Activated naive CD4-positive, alpha-beta T cell (primary cell): ENCODE measurements around the gene TSPAN4.

Experiments
- DNase-seq, 4 experiments: peaks; one replicate each; lab custom pipeline; 2025; lab: John Stamatoyannopoulos, UW

TSPAN4 gene

DNA sequence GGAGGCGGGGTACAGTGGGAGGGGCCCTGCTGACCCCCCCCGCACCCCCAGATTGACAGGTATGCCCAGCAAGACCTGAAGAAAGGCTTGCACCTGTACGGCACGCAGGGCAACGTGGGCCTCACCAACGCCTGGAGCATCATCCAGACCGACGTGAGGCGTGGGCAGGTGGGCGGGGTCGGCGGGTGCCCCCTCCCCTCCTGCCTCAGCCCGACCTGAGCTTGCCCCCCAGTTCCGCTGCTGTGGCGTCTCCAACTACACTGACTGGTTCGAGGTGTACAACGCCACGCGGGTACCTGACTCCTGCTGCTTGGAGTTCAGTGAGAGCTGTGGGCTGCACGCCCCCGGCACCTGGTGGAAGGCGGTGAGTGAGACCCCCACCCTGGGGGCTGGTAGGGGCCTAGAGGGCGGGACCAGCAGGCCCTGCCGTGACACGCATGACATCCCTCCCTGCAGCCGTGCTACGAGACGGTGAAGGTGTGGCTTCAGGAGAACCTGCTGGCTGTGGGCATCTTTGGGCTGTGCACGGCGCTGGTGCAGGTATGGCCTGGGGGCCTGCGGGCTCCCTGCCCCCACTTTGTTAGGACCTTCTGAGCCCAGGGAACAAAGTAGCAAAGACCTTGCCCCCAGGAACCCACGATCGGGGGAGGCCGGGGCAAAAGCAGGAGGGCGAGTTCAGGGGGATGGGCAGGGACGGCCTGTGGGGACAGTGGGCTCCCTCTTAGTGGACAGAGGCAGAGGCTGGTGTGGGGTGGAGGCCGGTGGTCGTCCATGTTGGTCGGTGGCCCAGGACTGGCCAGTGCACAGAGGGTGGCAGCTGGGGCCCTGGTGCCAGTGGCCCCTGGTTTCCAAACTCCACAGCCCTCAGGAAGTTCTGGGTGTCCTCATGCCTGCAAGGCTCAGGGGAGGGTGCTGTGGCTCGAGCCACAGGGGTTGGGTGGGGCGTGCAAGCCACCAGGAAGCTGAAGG, 23.1 kb downstream of the TSPAN4 start:
- no peak for DNase-seq

DNA sequence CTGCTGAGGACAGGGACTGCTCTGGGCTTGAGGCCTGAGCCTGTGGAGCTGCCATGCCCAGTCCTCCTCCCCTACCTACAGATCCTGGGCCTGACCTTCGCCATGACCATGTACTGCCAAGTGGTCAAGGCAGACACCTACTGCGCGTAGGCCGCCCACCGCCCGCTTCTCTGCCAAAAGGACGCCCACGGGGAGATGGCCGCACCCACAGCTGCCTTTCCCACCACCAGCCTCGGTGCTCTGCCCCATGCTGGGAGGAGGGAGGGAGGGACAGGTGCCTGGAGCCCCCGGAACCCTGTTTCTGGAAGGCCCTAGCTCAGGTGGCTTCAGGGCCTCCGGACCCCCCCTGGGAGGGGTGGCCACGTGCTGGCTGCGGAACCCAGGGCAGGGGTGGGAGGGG, 23.8 kb downstream of the TSPAN4 start:
- DNase-seq = no peak

DNA sequence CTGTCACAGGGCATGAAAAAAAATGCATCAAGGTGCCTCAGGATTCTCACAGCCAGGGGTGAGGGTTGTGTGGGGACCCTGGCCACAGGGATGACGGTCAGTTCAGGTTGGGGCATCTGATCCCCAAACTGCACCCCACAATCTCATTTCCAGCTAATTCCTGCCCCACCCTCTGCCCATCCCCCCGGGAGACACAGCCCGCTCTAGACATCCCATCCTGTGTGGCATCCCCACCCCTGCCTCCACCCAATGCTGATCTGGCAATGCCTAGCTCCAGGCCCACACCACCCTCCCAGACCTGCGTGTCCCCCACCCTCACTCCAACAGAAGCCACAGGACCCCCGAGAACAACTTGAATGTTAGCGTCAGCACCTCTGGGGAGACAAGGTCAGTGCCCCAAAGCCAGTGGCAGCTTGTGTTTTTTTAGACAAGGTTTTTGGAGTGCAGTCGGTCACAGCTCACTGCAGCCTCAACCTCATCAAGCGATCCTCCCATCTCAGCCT, 25.3 kb downstream of the TSPAN4 start:
- DNase-seq = no peak

DNA sequence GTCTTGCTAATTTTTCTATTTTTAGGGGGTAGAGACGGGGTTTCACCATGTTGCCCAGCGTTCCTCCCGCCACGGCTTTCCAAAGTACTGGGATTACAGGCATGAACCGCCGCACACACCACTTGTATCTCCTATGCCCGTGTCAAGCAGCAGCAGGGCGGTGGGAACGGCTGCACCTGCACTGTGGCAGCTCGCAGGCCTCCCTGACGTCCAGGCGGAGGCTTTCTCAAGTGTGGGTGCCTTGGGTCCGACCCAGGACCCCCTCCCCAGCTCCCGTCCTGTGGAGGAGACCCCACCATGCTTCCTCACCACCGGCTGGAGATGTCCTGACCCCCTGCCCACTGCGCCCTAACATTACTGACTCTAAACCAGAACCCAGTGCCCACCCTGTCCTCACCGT, 25.7 kb downstream of the TSPAN4 start:
- no peak for DNase-seq

DNA sequence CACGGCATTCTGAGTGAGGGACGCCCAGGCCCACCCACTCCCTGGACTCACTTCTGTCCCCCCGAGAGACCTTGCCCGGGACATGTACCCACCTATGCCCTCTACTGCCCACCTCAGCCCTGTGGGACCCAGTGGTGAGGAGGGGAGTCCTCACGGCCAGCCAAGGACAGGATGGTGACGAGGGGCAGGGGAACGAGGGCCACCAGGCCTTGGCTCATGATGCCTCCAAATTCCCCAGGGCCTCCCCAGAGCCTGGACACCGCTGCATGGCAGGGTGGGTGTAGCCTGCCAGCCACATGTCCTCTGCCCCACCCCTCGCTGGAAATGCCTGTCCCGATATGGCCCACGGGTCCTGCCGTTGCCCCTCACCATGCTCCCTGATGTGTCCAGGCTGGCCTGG, 26.1 kb downstream of the TSPAN4 start:
- DNase-seq = no peak

DNA sequence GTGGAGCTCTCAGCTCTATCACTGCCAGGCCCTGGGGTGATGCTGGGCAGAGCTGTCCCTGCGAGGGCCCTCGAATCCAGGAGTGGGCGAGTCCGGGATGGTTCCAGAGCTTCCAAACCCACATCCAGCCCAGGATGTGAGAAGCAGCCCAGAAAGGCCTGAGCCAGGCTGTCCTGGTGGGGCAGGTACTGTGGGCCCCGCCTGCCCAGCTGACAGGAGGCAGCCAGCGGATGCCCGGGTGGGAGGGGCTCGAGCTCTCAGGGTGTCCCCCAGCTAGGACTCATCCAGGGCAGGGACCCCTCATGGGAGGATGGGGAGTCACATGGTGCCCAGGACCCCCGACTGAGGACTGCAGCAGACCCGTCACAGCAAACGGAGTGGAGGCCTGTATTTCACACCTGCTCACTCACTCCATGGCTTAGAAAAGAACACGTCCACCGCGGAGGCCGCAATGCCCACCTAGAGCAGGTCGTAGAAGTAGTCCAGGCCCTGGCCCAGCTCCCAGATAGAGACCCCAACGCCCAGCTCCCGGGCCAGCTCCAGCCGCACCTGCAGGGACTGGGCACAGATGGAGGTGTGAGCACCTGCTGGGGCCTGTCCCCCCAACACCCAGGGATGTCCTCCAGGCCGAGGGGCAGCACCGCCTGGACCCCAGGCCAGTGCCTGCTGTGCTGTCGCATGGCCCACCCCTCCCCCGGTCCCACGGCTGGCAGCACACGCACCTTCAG, 26.9 kb downstream of the TSPAN4 start:
- DNase-seq = no peak

DNA sequence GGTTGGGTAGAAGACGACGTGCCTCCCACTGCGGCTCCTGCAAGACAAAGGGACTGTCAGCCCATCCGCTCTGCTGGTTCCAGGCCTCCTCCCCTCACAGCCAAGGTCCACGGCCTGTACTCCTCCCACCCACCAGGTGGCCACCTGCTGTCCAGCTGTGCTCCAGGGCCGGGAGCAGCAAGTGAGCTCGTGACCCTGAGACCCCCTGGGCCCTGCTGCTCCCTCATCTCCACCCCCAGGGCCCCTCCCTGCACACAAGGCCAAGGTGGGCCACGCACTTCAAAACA, 27.4 kb downstream of the TSPAN4 start:
- DNase-seq = no peak

DNA sequence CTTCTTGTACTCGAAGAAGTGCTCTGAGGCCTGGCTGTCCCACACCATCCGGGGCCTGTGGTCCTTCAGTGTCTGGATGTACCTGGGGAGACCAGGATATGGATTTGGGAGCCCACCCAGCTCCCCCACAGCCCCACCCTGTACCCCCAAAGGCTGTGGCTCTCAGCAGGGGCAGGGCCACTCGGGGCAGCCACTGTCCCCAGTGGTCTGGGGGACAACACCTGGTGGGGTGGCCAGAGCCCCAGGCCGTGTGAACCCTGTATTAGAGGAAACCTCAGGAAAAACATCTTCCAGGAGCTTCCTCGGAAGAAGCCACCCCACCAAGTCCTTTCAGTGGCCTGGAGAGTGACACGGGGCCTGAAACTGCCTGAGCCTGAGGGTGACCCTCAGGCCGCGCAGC, 27.8 kb downstream of the TSPAN4 start:
- DNase-seq = no peak

DNA sequence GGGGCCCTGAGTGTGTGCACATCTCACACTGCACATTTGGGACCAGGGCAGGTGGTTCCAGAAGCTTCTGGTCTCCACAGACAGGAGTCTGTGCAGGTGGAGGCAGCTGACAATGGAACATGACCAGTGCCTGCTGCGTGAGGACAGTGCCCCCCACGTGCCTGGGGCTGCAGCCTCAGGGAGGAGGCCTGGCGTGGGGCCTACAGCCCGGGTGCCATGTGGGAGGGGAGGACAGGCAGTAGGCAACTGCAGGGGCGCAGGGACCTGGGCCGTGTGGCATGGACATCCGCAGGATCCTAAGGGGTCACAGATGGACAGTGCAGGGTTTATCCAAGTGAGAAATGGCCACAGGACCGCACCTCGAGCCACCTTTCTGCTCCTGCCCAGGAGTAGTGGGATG, 28.8 kb downstream of the TSPAN4 start:
- DNase-seq = no peak

DNA sequence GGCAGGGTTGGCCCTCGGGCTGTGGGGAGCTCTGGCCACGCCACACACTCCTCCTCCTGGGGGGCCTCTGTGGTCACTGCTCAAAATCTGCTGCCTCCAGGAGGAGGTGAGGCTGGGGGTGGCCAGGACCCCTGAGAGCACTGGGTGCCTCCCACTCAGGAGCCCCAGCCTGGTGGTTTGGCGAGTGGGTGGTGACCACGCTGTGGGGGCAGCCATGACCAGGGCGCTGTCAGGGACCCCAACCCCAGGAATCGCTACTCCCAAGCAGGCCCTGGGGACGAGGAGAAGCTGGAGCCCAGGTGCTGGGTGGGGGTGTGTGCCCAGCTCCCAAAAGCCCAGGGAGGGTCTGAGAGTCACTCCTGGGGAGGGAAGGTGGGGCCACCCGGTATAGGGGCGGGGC, 30.1 kb downstream of the TSPAN4 start:
- no peak for DNase-seq

DNA sequence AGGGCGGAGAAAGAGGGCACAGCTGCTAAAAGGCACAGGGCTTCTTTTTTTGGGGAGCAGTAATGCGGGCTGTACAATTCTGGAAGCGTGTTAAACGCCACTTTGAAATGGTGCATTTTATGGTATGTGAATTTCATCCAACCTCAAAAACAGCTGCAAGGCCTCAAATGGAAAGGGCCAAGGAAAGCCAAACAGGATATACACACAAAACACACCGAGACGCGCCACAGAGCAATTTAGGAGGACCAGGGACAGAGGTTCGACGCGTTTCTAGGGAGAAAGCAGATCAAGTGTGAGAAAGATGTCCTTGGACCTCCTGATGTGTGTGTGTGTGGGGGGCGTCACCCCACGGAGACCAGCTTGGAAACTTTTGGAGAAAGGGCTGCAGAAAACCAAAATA, 31.1 kb downstream of the TSPAN4 start:
- DNase-seq = no peak

DNA sequence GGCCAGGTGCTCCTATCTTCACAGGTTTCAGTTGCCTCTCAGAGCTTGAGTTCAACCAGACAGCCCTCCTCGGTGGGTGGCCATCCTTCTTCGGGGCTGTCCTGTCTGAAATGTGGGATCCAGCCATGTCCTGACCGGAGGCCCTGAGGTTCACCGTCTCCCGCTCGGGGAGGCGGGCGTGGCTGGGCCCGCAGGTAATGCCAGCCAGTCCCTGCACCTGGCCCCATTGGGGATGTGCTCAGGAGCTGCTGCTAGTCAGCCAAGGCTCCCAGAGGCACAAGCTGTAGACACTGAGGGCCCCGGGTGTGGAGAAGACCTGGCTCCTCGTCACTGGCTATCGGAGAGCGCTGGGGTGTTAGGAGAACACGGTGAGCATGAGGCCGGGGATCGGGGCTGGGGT, 32.6 kb downstream of the TSPAN4 start:
- DNase-seq = no peak

DNA sequence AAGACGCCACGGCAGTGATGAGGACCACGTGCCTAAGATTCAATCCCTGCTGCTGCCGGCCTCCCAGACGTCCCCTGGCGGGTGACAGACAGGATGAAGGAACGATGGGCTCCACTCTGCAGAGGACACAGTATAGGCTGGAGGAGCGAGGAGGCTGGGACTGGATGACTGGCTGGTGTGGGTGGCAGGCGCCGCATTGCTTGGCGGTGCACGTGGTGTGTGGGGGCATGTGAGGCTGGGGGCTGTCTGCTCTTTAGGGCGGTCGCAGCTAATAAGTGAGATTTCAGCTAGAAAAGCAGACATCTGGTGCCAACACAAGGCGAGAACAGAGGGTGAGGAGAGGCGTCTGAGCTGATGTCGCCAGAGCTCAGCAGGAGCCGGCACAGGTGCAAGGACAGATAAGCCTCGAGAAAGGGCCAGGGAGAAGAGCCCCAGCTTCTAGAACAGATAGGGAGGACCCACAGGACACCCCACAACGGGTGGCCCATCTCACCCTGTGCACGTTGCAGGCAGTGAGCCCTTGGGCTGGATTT, 33.2 kb downstream of the TSPAN4 start:
- DNase-seq = no peak

DNA sequence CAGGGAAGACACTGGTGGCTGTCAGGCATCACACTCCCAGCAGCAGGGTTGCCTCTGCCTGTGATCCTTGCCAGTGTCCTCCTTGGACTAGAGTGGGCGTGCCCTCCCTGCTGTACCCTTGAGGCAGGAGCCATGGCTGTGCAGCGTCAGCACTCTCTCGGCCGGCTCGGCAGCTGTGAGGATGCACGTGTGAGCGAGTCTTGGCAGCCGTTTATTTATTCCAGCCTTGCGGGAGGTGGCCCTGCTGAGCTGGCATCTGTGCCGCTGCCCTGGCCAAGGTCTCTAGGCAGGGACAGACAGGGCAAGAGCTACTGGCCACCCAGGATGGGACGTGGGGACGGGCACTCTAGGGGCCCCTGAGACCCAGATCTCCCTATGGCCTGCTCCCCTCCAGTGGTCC, 33.9 kb downstream of the TSPAN4 start:
- DNase-seq = no peak

DNA sequence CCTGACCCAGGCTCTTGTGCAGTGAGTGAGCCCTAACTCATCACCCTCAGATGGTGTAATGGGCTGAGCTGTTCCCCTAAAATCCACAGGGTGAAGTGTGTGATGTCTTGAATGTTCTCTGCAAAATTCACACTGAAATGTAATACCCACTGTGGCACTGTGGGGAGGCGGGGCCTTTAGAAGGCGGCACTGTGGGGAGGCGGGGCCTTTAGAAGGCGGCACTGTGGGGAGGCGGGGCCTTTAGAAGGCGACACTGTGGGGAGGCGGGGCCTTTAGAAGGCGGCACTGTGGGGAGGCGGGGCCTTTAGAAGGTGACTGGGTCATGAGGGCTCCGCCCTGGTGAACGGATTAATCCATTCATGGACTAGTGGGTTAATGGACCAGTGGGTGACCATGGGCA, 34.9 kb downstream of the TSPAN4 start:
- no peak for DNase-seq

DNA sequence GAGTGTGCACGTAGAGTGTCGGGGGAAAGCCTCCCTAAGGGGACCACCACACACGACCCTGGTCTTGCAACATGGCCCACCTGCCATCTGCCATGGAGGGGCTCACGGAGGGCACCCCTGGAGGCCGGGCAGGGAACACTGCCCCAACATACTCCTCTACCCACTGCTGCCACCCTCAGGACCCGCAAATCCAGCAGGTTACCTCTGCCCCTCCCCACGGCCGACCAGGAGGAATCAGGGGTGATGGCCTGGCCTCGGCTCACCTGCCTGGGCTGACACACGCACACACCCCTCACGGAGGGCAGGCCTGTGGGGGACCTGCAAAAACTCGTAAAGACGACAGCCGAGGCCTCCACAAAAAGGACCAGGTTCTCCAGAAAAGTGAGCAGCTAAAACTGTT, 37.8 kb downstream of the TSPAN4 start:
- no peak for DNase-seq

DNA sequence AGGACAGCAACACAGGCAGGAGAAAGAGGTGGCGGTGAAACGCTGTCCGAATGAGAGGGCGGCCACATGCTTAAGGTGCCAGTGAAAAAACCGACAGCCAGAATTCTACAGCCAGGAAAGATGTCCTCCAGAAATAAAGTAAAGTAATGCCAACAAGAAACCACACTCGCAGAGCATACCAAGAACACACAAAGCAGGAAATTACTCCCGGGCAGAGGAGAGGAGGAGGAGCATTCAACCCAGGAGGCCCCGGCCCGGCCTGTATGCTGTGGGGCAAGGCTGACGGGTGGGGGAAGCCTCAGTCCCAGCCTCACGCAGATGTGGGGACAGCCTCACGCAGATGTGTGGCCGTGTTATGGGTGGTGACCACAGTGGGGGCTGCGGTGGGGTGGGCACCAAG, 39.9 kb downstream of the TSPAN4 start:
- no peak for DNase-seq

DNA sequence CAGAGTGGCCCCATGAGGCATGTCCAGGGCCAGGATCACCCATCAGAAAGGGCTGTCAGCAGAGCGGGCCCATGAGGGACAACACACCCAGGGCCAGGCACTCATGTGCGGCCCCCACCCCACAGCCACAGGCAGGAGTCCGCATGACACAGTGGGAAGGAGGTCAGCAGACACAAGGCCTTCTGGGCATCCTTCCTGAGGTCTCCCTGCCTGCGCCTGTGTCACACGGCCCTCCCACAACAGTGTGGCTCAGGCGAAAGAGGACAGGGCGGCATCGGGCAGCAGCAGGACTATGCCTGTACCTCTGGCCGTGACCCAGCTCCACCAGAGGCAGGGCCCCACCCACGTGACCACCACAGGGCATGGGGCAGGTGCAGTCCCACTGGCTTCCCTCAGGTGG, 40.9 kb downstream of the TSPAN4 start:
- DNase-seq = no peak

DNA sequence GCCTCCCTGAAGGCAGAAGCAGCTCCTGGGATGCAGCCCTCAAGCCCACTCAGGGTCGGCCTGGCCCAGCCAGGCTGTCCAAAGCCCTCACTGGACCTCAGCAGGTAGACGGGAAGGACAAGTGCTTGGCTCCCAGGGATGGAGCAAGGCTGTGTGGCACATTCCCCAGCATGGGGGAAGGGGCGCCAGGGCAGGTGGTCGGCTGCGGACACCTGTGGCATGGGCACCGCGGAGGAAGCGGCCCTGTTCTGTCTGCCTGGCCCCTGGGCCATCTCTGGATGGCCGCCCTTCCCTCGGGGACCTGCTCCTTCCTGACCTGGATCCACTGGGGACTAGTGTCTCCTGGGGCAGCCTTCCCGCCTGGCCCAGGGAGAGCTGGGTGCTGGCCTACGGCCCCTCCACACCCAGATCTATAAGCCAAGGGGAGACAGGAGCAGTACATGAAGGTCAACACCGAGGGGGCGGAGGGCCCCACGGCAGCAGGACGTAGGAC, 42.0 kb downstream of the TSPAN4 start:
- no peak for DNase-seq

DNA sequence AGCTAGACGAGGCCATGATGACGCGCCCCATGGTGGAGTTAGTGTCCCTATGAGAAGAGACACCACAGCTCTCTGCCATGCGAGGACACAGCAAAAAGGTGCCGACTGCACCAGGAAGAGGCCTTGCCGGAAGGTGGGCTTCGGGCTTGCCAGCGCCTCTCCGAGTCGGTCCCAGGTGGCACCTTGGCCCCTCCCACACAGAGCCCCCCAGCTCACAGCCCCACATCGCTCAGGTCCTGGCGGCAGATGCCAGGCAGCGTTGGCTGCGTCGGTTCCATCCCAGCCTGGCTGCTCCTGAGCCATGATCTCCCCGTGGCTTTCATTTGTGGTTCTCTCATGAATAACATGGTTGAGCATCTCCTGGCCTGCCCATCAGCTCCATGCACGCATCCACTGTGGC, 43.9 kb downstream of the TSPAN4 start:
- DNase-seq = no peak

DNA sequence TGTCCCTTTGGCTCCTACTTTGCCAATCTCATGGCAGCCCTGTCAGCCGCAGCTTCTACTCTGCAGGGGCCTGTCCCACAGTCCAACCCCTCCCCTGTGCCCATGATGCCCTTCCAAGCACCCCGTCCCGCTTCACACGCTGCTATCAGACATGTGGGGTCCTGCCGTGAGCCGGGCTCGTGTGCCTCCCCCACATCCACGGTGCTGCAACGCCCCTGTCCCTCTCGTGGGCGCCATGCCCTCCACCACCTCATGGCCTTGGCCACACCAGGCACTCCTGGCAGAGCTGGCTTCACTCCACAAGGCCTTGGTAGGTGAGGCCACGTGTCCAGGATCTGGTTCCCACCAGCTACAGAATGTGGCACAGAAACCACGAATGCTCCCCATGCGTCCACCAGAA, 44.9 kb downstream of the TSPAN4 start:
- DNase-seq = no peak

DNA sequence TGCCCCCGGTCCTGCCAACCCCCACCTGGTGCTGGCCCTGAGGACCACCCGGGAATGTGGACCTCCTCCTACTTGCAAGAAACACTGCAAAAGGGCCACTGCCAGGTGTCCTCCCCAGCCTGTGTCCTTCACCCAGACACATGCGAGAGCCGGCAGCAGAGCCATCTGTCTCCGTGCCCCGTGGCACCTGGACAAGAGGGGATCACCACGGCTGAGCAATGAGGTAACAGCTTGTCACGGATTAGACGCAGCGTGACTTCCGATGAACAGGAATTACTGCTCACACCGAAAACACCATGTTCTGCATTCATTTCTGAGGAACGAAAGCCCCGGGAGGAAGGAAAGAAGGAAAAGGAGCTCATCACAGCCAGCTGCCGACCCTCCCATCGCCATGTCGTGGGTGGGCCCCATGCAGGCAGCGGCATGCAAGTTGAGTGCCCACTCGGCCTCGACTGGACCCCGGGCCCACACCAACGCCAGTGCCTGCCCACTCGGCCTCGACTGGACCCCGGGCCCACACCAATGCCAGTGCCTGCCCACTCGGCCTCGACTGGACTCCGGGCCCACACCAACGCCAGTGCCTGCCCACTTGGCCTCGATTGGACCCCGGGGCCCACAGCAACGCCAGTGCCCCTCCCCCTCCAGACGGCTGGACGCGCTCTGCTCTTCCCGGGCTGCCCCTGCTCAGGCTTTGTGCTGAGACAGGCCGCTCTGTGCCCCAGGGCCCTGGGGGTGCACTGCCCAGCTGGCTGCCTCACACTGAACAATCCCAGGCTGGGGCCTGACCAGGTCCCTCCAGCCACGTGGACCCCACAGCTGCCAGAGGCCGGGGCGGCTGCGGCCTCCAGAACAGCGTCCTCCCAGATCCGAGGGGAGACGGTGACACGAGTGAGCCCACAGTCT, 45.9 kb downstream of the TSPAN4 start:
- no peak for DNase-seq
